A549 treated with CpdA at 1 μM for 4 hours (cell line): ENCODE measurements around the gene TNFRSF9. TPM values are rescaled to one million over a fixed set of nuclear protein-coding genes. Genes with fewer than 3 reads are reported as not detected.

Source experiments
- total RNA-seq: library from RNA; stranded (reverse); fragments of 200-300 nt; extraction: Qiagen RNA extraction; gene quantifications from 5 replicates; pipeline ENCODE4 v1.2.3, GENCODE V29; 2022; ENCODE audit warnings: low read depth

TNFRSF9 gene
- 2.7 to 4.8 TPM (median 3.4 TPM) in 5 replicates for total RNA-seq

GRCh38 chr1:7940745-7941436 is at the start of gene TNFRSF9:
Gene TNFRSF9 (minus strand): TSS chr1:7940839. CDS start chr1:7939994, 845 bp downstream.

GRCh38 chr1:7961216-7962013 is 20.8 kb upstream of the TNFRSF9 start, which contains the start of gene PARK7:
Gene PARK7 (plus strand): TSS chr1:7961711. CDS start chr1:7962786, 1,075 bp downstream.

Other genes starting within 250 kb of the TNFRSF9 start
- gene VAMP3, start 169.5 kb downstream of the TNFRSF9 start, total RNA-seq = 62.7 to 76.8 TPM (median 66.9 TPM) in 5 replicates
- gene PER3, start 156.5 kb downstream of the TNFRSF9 start, total RNA-seq = 0.77 to 1.3 TPM (median 1.0 TPM) in 5 replicates
- gene UTS2, start 87.8 kb downstream of the TNFRSF9 start, total RNA-seq = not detected in 5 replicates
- gene PARK7, start 20.9 kb upstream of the TNFRSF9 start, total RNA-seq = 322 to 390 TPM (median 354 TPM) in 5 replicates
- gene ERRFI1, start 85.5 kb upstream of the TNFRSF9 start, total RNA-seq = 48.9 to 65.6 TPM (median 55.4 TPM) in 5 replicates